ENCODE results near the gene PEX3. TPM values are rescaled to one million over a fixed set of nuclear protein-coding genes. Genes with fewer than 3 reads are reported as not detected.

The PEX3 gene
- total RNA-seq (2014; rRNA removed; shearing (Covaris generic)) = 21.6 and 23.4 TPM in 2 replicates

GRCh38 chr6:143450453-143451371 lies at the start of gene PEX3, which contains the start of gene ADAT2:
Gene PEX3, plus strand, starts transcription at chr6:143450805. Its CDS starts 238 bp downstream, at chr6:143451043.
Gene ADAT2, minus strand, starts transcription at chr6:143450695. Its CDS starts 37 bp downstream, at chr6:143450658.
- peaks cover 7% of the 10 kb centered on the region for H3K4me1 ChIP-seq
- H3K27ac ChIP-seq = peak within 1 kb of the TSS; percentile 76
- H3K27me3 ChIP-seq = no peaks in the 10 kb centered on the region
- peak within 1 kb of the TSS; percentile 68 for H3K4me3 ChIP-seq
- H3K9me3 ChIP-seq (replicated peaks) = no peaks in the 10 kb centered on the region
- no peaks in the 10 kb centered on the region; the same call in 1 of the 2 replicates for H3K36me3 ChIP-seq
- DNase-seq = peak; percentile 93 to 94

DNA sequence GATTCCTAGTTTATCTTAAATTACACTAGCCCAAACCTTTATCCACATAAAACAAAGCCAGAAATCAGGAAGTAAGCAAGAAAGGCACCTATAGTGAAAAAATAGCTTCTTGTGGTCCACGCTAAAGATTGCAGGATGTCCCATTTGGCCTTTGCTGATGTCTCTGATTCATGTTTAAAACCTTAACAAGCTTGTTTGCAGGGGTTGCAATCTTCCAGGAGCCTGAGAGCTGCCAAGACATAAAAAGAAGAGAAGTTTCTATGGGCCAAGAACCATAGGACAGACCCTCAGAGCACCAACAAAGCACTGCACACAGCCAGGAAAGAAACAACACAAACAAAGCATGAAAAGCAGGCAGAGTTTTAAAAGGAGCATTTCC lies 49.5 kb upstream of the PEX3 start:
- no peak overlapping the region for H3K4me3 ChIP-seq
- H3K27ac ChIP-seq = no peak overlapping the region
- no peaks in the 10 kb centered on the region for H3K36me3 ChIP-seq
- H3K4me1 ChIP-seq = peaks cover 13% of the 10 kb centered on the region
- DNase-seq = no peak
- H3K9me3 ChIP-seq (replicated peaks) = no peaks in the 10 kb centered on the region
- H3K27me3 ChIP-seq = no peaks in the 10 kb centered on the region

DNA sequence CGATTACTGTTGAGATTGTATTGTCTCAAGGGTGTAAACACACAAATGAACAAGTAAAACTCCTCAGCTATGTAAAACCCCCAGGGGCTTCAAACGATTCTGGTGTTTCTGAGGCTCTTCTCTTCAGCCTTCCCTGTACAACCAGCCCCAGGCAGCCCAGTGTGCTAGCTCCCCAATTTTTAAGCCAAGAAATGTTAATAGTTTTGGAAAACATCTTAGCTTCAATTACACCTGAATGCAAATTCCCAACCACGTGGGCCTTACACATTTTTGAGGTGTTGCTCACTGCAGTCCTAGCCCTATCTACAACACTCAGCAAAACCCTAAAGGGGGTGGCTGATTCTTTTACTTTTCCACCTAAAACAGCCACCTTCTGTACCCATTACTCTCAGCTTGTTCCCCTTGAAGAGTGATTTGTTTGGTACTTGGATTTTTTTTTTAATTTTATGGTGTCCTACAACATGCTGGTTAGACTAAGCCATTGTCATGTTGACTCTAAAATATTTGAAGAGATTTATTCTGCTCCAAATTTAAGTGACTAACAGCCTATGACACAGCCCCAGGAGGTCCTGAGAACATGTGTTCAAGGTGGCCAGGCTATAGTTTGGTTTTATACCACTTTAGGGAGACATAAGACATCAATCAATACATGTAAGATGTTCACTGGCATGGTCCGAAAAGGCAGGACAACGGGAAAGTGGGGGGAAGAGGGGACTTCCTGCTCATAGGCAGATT lies 48.8 kb upstream of the PEX3 start:
- H3K4me3 ChIP-seq = no peak overlapping the region
- no peak for DNase-seq
- H3K9me3 ChIP-seq (replicated peaks) = no peaks in the 10 kb centered on the region
- no peak overlapping the region for H3K27ac ChIP-seq
- H3K27me3 ChIP-seq = no peaks in the 10 kb centered on the region
- no peaks in the 10 kb centered on the region for H3K36me3 ChIP-seq
- peaks cover 13% of the 10 kb centered on the region for H3K4me1 ChIP-seq

GRCh38 chr6:143402721-143403336 lies 47.8 kb upstream of the PEX3 start:
- Histone ChIP-seq H3K27me3 (no peaks in the 10 kb centered on the region), H3K9me3 (replicated peaks) (no peaks in the 10 kb centered on the region), H3K36me3 (no peaks in the 10 kb centered on the region), H3K4me1 (peaks cover 3% of the 10 kb centered on the region), H3K4me3 (no peak overlapping the region), H3K27ac (no peak overlapping the region)
- DNase-seq = peak in 1 of 2 experiments; percentile 13

- no peak for DNase-seq
- Histone ChIP-seq H3K27ac (no peak overlapping the region), H3K4me3 (no peak overlapping the region)
These were observed 45.0 kb upstream of the PEX3 start for GRCh38 chr6:143405373-143406154.

DNA sequence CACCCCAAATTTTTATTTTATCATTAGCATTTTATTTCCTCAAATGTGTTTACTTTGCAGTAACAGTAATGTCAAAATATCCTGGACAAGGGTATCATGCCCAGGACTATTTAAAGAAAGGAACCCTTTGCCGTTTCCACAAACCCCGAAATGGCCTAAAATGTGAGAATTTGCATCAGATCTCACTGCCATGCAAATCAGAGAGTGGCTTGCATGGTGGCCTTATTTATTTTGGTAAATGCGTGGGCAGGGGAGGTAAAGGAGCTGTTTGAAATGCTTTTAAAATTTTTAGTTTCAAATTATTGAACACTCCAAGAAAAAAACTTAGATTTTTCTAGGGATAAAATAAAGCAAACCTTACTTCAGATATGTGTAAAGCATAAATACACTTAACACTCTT lies 43.9 kb upstream of the PEX3 start:
- H3K9me3 ChIP-seq (replicated peaks) = 0 out of 2 replicates have a peak, but pooled peaks cover 3% of the 10 kb centered on the region
- H3K4me1 ChIP-seq = peaks cover 13% of the 10 kb centered on the region
- no peak for DNase-seq

More at GRCh38 chr6:143405373-143406154, 45.0 kb upstream of the PEX3 start:
- Histone ChIP-seq H3K4me1 (peaks cover 3% of the 10 kb centered on the region), H3K27me3 (no peaks in the 10 kb centered on the region), H3K9me3 (replicated peaks) (0 out of 2 replicates have a peak, but pooled peaks cover 3% of the 10 kb centered on the region), H3K36me3 (no peaks in the 10 kb centered on the region)

DNA sequence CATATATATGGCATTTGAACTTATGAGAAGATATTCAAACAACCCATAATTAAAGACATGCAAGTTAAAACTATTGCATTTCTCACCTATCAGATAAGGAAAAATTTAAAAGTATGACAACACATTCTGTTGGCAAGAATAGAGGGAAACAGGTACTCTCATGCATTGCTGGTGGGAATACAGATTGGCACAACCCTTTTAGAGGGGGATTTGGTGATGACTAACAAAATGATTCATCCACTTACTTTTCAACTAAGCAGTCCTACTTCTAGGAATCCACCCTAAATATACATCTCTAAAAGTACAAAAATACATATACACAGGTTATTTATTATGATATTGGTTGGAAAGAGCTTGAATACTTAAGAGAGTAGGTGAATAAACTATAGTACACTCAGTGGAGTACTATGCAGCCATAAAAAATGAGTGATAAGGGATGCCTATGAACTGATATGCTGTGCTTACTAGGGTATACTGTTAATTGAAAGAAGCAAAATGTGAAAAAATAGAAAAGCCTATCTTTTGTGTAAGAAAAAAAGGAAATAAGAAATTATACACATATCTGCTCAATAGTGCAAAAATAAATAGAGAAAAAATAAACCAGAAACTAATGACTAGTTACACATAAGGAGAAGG lies 42.3 kb upstream of the PEX3 start:
- Histone ChIP-seq H3K9me3 (replicated peaks) (0 out of 2 replicates have a peak, but pooled peaks cover 3% of the 10 kb centered on the region), H3K27ac (no peak overlapping the region), H3K36me3 (no peaks in the 10 kb centered on the region), H3K4me3 (no peak overlapping the region), H3K4me1 (peaks cover 13% of the 10 kb centered on the region), H3K27me3 (no peaks in the 10 kb centered on the region)
- DNase-seq = no peak

More for the DNA sequence above, 43.9 kb upstream of the PEX3 start:
- no peaks in the 10 kb centered on the region for H3K36me3 ChIP-seq
- no peak overlapping the region for H3K4me3 ChIP-seq
- no peak overlapping the region for H3K27ac ChIP-seq
- H3K27me3 ChIP-seq = no peaks in the 10 kb centered on the region

DNA sequence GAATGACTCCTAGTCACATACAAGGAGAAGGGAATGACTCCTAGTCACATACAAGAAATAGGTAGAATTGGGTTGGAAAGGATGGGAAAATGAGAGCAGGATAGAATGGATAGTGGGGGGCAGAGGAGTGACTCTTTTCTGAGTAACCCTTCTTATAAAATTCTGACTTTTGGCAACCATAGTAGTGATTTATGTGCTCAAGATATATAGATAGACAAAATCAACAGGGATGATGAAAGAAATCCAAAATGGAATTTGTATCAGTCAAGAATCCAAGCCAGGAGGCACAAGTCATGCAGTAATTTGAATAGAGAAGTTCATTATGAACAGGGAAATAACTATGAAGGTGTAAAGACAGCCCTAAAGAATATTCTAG lies 41.8 kb upstream of the PEX3 start:
- Histone ChIP-seq H3K27me3 (no peaks in the 10 kb centered on the region), H3K36me3 (no peaks in the 10 kb centered on the region), H3K4me3 (no peak overlapping the region), H3K4me1 (peaks cover 13% of the 10 kb centered on the region), H3K9me3 (replicated peaks) (0 out of 2 replicates have a peak, but pooled peaks cover 3% of the 10 kb centered on the region), H3K27ac (no peak overlapping the region)
- no peak for DNase-seq

GRCh38 chr6:143410859-143411270 lies 39.7 kb upstream of the PEX3 start:
- H3K27me3 ChIP-seq = no peaks in the 10 kb centered on the region
- peaks cover 13% of the 10 kb centered on the region for H3K4me1 ChIP-seq
- H3K9me3 ChIP-seq (replicated peaks) = 0 out of 2 replicates have a peak, but pooled peaks cover 3% of the 10 kb centered on the region
- H3K4me3 ChIP-seq = no peak overlapping the region
- peak in 1 of 2 experiments; percentile 26 for DNase-seq
- H3K27ac ChIP-seq = no peak overlapping the region
- H3K36me3 ChIP-seq = no peaks in the 10 kb centered on the region

- Histone ChIP-seq H3K4me3 (no peak overlapping the region), H3K27ac (no peak overlapping the region)
These were observed 35.8 kb upstream of the PEX3 start for GRCh38 chr6:143414769-143415168.

GRCh38 chr6:143419526-143419925 lies 31.1 kb upstream of the PEX3 start:
- peak; percentile 18 to 32 for DNase-seq
- no peaks in the 10 kb centered on the region for H3K9me3 ChIP-seq (replicated peaks)
- no peaks in the 10 kb centered on the region for H3K36me3 ChIP-seq
- H3K27me3 ChIP-seq = no peaks in the 10 kb centered on the region
- no peak overlapping the region for H3K27ac ChIP-seq
- no peak overlapping the region for H3K4me3 ChIP-seq
- peaks cover 17% of the 10 kb centered on the region for H3K4me1 ChIP-seq

More at GRCh38 chr6:143414769-143415168, 35.8 kb upstream of the PEX3 start:
- H3K36me3 ChIP-seq = no peaks in the 10 kb centered on the region
- H3K9me3 ChIP-seq (replicated peaks) = no peaks in the 10 kb centered on the region
- no peaks in the 10 kb centered on the region for H3K27me3 ChIP-seq
- DNase-seq = no peak
- H3K4me1 ChIP-seq = peaks cover 30% of the 10 kb centered on the region

DNA sequence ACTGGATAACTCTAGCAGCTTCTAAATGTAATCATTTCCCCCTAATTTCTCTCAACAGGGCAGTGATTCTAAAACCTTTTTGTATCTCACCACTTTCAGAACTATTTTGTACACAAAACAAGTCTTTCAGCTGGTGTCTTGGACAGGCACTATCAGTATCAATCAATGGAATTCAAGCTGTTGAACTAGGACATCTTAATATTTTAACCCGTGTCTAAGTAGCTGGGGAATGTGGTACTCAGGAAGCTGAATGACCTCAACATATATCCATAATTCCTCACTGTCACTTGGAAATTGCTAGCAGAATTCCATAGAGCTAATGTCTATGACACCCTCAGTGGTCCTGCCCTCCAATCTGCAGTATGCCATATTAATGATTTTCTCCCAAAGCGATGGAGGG lies 24.6 kb upstream of the PEX3 start:
- Histone ChIP-seq H3K27me3 (no peaks in the 10 kb centered on the region), H3K36me3 (no peaks in the 10 kb centered on the region), H3K27ac (no peak overlapping the region), H3K9me3 (replicated peaks) (no peaks in the 10 kb centered on the region), H3K4me3 (no peak overlapping the region), H3K4me1 (no peaks in the 10 kb centered on the region)
- DNase-seq = no peak

- Histone ChIP-seq H3K4me3 (no peak overlapping the region), H3K27ac (no peak overlapping the region), H3K36me3 (no peaks in the 10 kb centered on the region; the same call in 1 of the 2 replicates), H3K4me1 (no peaks in the 10 kb centered on the region), H3K27me3 (no peaks in the 10 kb centered on the region), H3K9me3 (replicated peaks) (no peaks in the 10 kb centered on the region)
- DNase-seq = peak; percentile 66 to 79
These were observed 23.3 kb upstream of the PEX3 start for GRCh38 chr6:143427109-143427817.

Measured in SJCRH30 (cell line).